HG02763 (cell line): Measurements from ENCODE around the gene PLAC8.
"Not testable (repeated sequence)": the region's sequence is repeated elsewhere in the genome, so short reads cannot be mapped to it uniquely, and the experiment has no call there.

Source experiments
- ATAC-seq: cut with Tn5 transposase; IDR thresholded peaks from one replicate; pipeline ENCODE4 v1.9.1; 2021; ENCODE audit warnings: mild to moderate bottlenecking, moderate library complexity; ENCODE audit not compliant: unreplicated experiment

The PLAC8 gene

GRCh38 chr4:83074086-83074704 is 40.3 kb downstream of the PLAC8 start:
- ATAC-seq, result peak; percentile 76

GRCh38 chr4:83071116-83071515 is 43.4 kb downstream of the PLAC8 start:
- no peak for ATAC-seq

GRCh38 chr4:83067058-83067639 is 47.4 kb downstream of the PLAC8 start:
- ATAC-seq, result no peak

GRCh38 chr4:83065266-83065665 is 49.3 kb downstream of the PLAC8 start:
- ATAC-seq, result no peak

- no peak for ATAC-seq
Observed at GRCh38 chr4:83062739-83063138, 51.8 kb downstream of the PLAC8 start.

GRCh38 chr4:83054928-83055327 is 59.6 kb downstream of the PLAC8 start:
- no peak for ATAC-seq

- not testable (repeated sequence) for ATAC-seq
Observed at GRCh38 chr4:83048781-83049180, 65.7 kb downstream of the PLAC8 start.

- ATAC-seq, result no peak
Observed at GRCh38 chr4:83046693-83047473, 67.6 kb downstream of the PLAC8 start.

GRCh38 chr4:83043801-83044407 is 70.6 kb downstream of the PLAC8 start:
- ATAC-seq, result no peak

- ATAC-seq, result not testable (repeated sequence)
Observed at GRCh38 chr4:83043157-83043556, 71.4 kb downstream of the PLAC8 start.

GRCh38 chr4:83040269-83040668 is 74.3 kb downstream of the PLAC8 start:
- no peak for ATAC-seq
